GM23248 (cell line): ENCODE results near the gene UBASH3B.

Experiments
- EZH2 ChIP-seq: fragments of 200-600 bp; sonication (generic); IDR thresholded peaks from 2 replicates; pipeline ENCODE4 v1.6.1; 2018; ENCODE audit warnings: antibody characterized with exemption, mild to moderate bottlenecking; ENCODE audit not compliant: insufficient read depth, poor library complexity, severe bottlenecking
- EZH2phosphoT487 ChIP-seq: fragments of 200-600 bp; sonication (generic); IDR thresholded peaks from 2 replicates; pipeline ENCODE4 v1.6.1; 2018; ENCODE audit warnings: antibody characterized with exemption, moderate library complexity, mild to moderate bottlenecking, low read depth; ENCODE audit not compliant: insufficient read depth

DNA sequence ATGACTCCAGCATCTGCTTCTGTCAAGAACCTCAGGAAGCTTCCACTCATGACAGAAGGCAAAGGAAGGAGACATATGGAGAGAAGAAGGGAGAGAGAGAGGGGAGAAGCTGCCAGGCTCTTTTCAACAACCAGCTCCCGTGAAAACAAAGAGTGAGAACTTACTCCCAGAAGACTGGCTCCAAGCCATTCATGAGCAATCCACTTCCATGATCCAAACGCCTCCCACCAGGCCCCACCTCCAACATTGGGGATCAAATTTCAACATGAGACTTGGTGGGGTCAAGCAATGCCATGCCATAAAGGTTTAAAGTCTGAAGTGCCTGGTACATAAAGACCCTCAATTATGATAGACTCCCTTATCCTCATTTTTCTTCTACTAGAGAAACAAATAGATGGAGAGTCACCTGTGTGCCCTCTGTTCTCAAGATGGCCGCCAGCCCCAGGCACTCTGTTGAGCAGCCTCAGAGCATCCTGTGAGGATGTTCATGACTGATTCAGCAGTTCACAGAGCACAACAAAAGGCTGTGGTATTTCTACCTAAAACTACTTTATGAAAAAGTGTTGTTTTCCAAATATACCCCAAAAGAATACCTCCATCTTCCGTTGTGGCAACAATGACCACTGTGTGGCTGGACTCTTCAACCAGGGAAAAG is 113.7 kb downstream of the UBASH3B start:
- no peak for TF ChIP-seq EZH2phosphoT487
- TF ChIP-seq EZH2 = no peak
